ENCODE measurements around the gene NGFR. TPM values are rescaled to one million over a fixed set of nuclear protein-coding genes. Genes with fewer than 3 reads are reported as not detected.

Gene NGFR
- total and polyA plus RNA-seq, 2 donors (not counting 1 experiment from before 2014, with no cell fraction given) = 0.31 to 1.6 TPM

GRCh38 chr17:49480836-49481615, 14.1 kb upstream of the NGFR start:
- Histone ChIP-seq H3K79me2 (ENCODE audit: control insufficient read depth, insufficient read depth, low read length) (no peaks in the 10 kb centered on the region), H3K27me3 (replicated peaks in 1 of 4; ENCODE audit: control extremely low read depth in 1 of 4, control insufficient read depth in 3 of 4, insufficient read depth in 4 of 4, low read length in 3 of 4) (peaks cover 0 to 55% (median 2%) of the 10 kb centered on the region in 4 experiments)

More at GRCh38 chr17:49480836-49481615, 14.1 kb upstream of the NGFR start:
- Histone ChIP-seq H3K27ac (ENCODE audit: low read length in 2 of 2) (no peak overlapping the region), H2AFZ (ENCODE audit: insufficient read depth, low read depth, low read length, poor library complexity, severe bottlenecking) (no peak overlapping the region), H3K4me1 (ENCODE audit: control insufficient read depth in 2 of 2, insufficient read depth in 2 of 2, low read length in 2 of 2) (no peaks in the 10 kb centered on the region), H3K9me3 (ENCODE audit: control extremely low read depth in 1 of 3, control insufficient read depth in 2 of 3, insufficient read depth in 1 of 3, low read length in 2 of 3) (peaks cover 0 to 3% (median 0%) of the 10 kb centered on the region in 3 donors), H4K20me1 (ENCODE audit: control insufficient read depth, insufficient read depth, low read length, poor library complexity, severe bottlenecking) (no peaks in the 10 kb centered on the region), H3K4me2 (replicated peaks; ENCODE audit: low read depth, low read length, poor library complexity, severe bottlenecking) (no peak overlapping the region), H3K36me3 (replicated peaks in 1 of 2; ENCODE audit: control extremely low read depth in 1 of 2, control insufficient read depth in 1 of 2, extremely low read depth in 1 of 2, insufficient read depth in 2 of 2, low read length in 1 of 2) (no peaks in the 10 kb centered on the region), H3K9ac (ENCODE audit: low read length) (no peak overlapping the region), H3K4me3 (ENCODE audit: control extremely low read depth in 1 of 5, extremely low read depth in 1 of 5, insufficient read depth in 1 of 5, low read depth in 2 of 5, low read length in 4 of 5) (no peak overlapping the region)
- no peak for TF ChIP-seq CTCF (IDR thresholded peaks at IDR 0.05)
- CTCF ChIA-PET = no interaction called here
- ATAC-seq (ENCODE audit: low read depth) (no peak), DNase-seq (no peak)
- WGBS (ENCODE audit: insufficient coverage) = 80% methylated on average over 1 of the region's 5 CpGs
- H3K9me3 Mint-ChIP-seq (ENCODE audit: insufficient read depth) = no peaks in the 10 kb centered on the region
- no peak overlapping the region for H3K27ac Mint-ChIP-seq
- H3K4me1 Mint-ChIP-seq = no peaks in the 10 kb centered on the region
- peaks cover 74% of the 10 kb centered on the region for H3K27me3 Mint-ChIP-seq
- intact Hi-C loops (cut with micrococcal nuclease) = no loop called here
- POLR2A ChIA-PET = no interaction called here
- no peak overlapping the region for H3K4me3 Mint-ChIP-seq
